Measurements from ENCODE around the gene CD28. TPM values are rescaled to one million over a fixed set of nuclear protein-coding genes. Genes with fewer than 3 reads are reported as not detected.

The CD28 gene
- total and polyA plus RNA-seq, 4 donors: 0.14 to 3.0 (median 0.92) TPM

DNA sequence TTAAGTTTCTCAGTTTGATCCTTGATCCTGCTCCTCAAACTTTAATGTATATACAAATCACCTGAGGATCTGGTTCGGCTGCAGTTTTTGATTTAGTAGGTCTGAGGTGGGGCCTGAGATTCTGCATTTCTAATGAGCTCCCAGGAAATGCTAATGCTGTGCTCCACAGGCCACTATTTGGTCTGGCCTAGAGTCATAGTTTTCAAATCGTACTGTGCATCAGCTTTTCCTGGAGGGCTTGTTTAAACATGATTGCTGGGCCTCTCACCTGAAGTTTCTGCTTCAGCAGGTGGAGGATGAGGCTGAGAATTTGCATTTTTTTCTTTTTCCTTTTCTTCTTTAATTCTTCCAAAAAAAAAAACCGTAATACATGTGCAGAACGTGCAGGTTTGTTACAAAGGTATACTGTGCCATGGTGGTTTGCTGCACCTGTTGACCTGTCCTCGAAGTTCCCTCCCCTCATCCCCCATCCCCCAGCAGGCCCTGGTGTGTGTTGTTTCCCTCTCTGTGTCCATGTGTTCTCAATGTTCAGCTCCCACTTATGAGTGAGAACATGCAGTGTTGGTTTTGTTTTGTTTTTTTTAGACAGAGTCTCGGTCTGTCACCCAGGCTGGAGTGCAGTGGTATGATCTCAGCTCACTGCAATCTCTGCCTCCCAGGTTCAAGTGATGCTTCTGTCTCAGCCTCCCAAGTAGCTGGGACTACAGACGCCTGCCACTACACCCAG, 42.2 kb upstream of the CD28 start:
- Histone ChIP-seq H3K9me3 (ENCODE audit: control insufficient read depth in 4 of 4, insufficient read depth in 3 of 4, low read length in 3 of 4) (no peaks in the 10 kb centered on the region), H3K4me1 (ENCODE audit: control insufficient read depth in 5 of 5, insufficient read depth in 5 of 5, low read length in 5 of 5) (no peaks in the 10 kb centered on the region), H3K9ac (ENCODE audit: insufficient read depth in 1 of 2, low read length in 2 of 2) (no peak overlapping the region), H3K27ac (ENCODE audit: low read depth in 1 of 2, low read length in 1 of 2) (peak overlapping the region in 1 of 2 donors; percentile 17), H3K27me3 (ENCODE audit: control insufficient read depth in 3 of 3, insufficient read depth in 3 of 3, low read length in 2 of 3) (no peaks in the 10 kb centered on the region), H3K4me3 (no peak overlapping the region), H3K36me3 (ENCODE audit: control insufficient read depth in 4 of 4, insufficient read depth in 4 of 4, low read length in 4 of 4) (no peaks in the 10 kb centered on the region)
- ATAC-seq (ENCODE audit: insufficient read depth, low FRiP score): no peak
- DNase-seq: no peak
- TF ChIP-seq, protein P1, sequence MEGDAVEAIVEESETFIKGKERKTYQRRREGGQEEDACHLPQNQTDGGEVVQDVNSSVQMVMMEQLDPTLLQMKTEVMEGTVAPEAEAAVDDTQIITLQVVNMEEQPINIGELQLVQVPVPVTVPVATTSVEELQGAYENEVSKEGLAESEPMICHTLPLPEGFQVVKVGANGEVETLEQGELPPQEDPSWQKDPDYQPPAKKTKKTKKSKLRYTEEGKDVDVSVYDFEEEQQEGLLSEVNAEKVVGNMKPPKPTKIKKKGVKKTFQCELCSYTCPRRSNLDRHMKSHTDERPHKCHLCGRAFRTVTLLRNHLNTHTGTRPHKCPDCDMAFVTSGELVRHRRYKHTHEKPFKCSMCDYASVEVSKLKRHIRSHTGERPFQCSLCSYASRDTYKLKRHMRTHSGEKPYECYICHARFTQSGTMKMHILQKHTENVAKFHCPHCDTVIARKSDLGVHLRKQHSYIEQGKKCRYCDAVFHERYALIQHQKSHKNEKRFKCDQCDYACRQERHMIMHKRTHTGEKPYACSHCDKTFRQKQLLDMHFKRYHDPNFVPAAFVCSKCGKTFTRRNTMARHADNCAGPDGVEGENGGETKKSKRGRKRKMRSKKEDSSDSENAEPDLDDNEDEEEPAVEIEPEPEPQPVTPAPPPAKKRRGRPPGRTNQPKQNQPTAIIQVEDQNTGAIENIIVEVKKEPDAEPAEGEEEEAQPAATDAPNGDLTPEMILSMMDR (IDR thresholded peaks at IDR 0.05; ENCODE audit: control extremely low read depth, extremely low read depth): no peak
- WGBS, 2 donors: 68 to 82% methylated on average over 7 of the region's 7 CpGs

DNA sequence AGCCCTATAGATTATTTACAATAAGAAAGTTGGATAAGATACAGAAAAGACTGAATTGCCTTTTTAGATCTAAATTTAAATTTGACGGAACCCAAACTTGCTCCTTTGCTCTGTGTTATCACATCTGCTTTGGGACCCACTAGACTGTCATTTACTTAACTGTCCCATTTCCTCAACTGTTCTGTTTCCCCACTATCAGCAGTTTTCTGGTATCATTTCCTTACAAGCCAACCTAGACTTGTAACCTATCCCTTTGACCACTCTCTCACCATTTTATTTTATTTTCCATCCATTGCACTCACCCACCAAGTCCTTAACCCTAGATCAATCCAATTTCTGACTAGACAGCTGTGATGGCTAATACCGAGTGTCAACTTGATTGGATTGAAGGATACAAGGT, 38.6 kb upstream of the CD28 start:
- DNase-seq (no peak), ATAC-seq (ENCODE audit: insufficient read depth, low FRiP score) (no peak)
- Histone ChIP-seq H3K4me1 (ENCODE audit: control insufficient read depth in 5 of 5, insufficient read depth in 5 of 5, low read length in 5 of 5) (peaks cover 0 to 2% (median 0%) of the 10 kb centered on the region in 5 donors), H3K9ac (ENCODE audit: insufficient read depth in 1 of 2, low read length in 2 of 2) (no peak overlapping the region), H3K36me3 (ENCODE audit: control insufficient read depth in 4 of 4, insufficient read depth in 4 of 4, low read length in 4 of 4) (no peaks in the 10 kb centered on the region), H3K27me3 (ENCODE audit: control insufficient read depth in 3 of 3, insufficient read depth in 3 of 3, low read length in 2 of 3) (no peaks in the 10 kb centered on the region), H3K9me3 (ENCODE audit: control insufficient read depth in 4 of 4, insufficient read depth in 3 of 4, low read length in 3 of 4) (no peaks in the 10 kb centered on the region), H3K27ac (ENCODE audit: low read depth in 1 of 2, low read length in 1 of 2) (no peak overlapping the region), H3K4me3 (no peak overlapping the region)
- TF ChIP-seq, protein P1 (IDR thresholded peaks at IDR 0.05; ENCODE audit: control extremely low read depth, extremely low read depth): no peak
- 96 to 97% methylated on average over 2 of the region's 2 CpGs for WGBS, 2 donors

DNA sequence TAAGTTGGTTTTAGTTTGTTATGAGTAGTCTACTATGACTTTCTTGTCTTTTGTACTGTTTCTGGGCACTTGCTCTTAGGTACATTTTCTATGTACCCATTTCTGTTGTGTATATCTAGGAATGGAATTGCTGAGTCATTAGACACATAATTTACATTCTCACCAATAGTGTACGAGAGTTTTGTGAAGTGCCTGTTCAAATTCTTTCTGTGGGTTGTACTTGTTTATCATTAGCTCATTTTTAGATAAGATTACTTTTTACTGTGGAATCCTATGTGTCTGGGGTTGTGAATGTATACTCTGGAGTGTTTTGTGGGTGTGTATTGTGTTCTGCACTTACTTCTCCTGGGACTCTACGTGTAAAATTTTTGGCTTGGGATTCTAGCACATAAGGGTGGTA, 36.6 kb upstream of the CD28 start:
- no peaks in the 10 kb centered on the region for H3K36me3 ChIP-seq (ENCODE audit: control insufficient read depth in 4 of 4, insufficient read depth in 4 of 4, low read length in 4 of 4)
- no peaks in the 10 kb centered on the region for H3K27me3 ChIP-seq (ENCODE audit: control insufficient read depth in 3 of 3, insufficient read depth in 3 of 3, low read length in 2 of 3)
- DNase-seq (no peak), ATAC-seq (ENCODE audit: insufficient read depth, low FRiP score) (peak; percentile 35)
- 53 to 70% methylated on average over 2 of the region's 2 CpGs for WGBS, 2 donors
- H3K27ac ChIP-seq (ENCODE audit: low read depth in 1 of 2, low read length in 1 of 2): no peak overlapping the region
- TF ChIP-seq, protein P1 (IDR thresholded peaks at IDR 0.05; ENCODE audit: control extremely low read depth, extremely low read depth): no peak
- no peak overlapping the region for H3K4me3 ChIP-seq
- peaks cover 0 to 2% (median 0%) of the 10 kb centered on the region in 5 donors for H3K4me1 ChIP-seq (ENCODE audit: control insufficient read depth in 5 of 5, insufficient read depth in 5 of 5, low read length in 5 of 5)
- H3K9ac ChIP-seq (ENCODE audit: insufficient read depth in 1 of 2, low read length in 2 of 2): no peak overlapping the region
- H3K9me3 ChIP-seq (ENCODE audit: control insufficient read depth in 4 of 4, insufficient read depth in 3 of 4, low read length in 3 of 4): peaks cover 0 to 3% (median 0%) of the 10 kb centered on the region in 4 donors
